Tibial nerve (tissue), 4 donors: ENCODE results near the gene EXD3.

Experiments
- CTCF ChIP-seq, 5 experiments: fragments of 200-600 bp in 3 of 5; fragments of 450-650 bp in 2 of 5; sonication (generic) in 3 of 5; IDR thresholded peaks; one replicate each; pipeline ENCODE4 v1.5.1; 2016 to 2019; ENCODE audit warnings: antibody characterized with exemption in 5 of 5, mild to moderate bottlenecking in 3 of 5, moderate library complexity in 2 of 5
- EP300 ChIP-seq, 2 donors: sonication (generic); formaldehyde crosslinking; IDR thresholded peaks; one replicate each; pipeline ENCODE4 v1.6.1; 2017; ENCODE audit warnings: antibody characterized with exemption in 2 of 2, mild to moderate bottlenecking in 1 of 2
- POLR2A ChIP-seq, 2 donors: fragments of 450-650 bp; IDR thresholded peaks; one replicate each; pipeline ENCODE4 v1.6.1; 2017; ENCODE audit warnings: antibody characterized with exemption in 2 of 2, mild to moderate bottlenecking in 2 of 2, moderate library complexity in 2 of 2

DNA sequence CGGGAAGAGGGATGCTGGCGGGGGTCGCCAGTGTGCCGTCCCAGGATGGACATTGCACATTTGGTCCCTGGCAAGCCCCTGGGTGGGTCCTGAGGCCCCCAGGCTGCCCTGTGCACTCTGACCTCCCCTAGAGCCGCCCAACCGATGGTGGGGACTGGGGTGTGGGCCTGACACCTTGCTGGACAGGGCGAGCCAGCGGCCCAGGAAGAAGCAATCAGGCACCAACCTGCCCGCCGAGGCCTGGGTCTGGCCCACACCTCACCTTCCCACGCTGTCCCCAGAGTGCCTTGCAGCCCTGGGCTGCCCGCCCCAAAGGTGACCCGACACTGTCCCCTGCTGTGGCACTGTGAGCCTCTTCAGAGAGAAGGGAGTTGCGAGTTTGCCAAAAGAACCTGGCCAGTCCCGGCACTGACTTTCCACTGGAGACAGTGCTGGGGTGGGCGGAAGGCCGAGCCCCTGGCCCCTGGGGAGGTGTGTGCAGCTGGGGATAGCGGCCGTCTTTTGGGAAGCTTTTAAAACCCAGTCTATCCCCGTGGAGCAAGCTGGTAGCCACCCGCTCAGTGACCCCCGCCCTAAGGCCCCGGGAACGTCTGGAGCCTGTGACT, 108.9 kb downstream of the EXD3 start:
- no peak for TF ChIP-seq POLR2A (IDR thresholded peaks at IDR 0.05)
- TF ChIP-seq CTCF (IDR thresholded peaks at IDR 0.05) = peak in 1 of 5 experiments; percentile 36
- no peak for TF ChIP-seq EP300 (IDR thresholded peaks at IDR 0.05)
